CD4-positive, alpha-beta T cell treated with Interleukin-2 at 100 ng/mL for 4 hours (primary cell): ENCODE results near the gene RBBP4.

Experiments
- DNase-seq: peaks from one replicate; pipeline ENCODE4 v3.0.0-alpha.2; 2020; ENCODE audit warnings: low spot score

The RBBP4 gene

GRCh38 chr1:32719681-32720275, 68.8 kb downstream of the RBBP4 start:
- no peak for DNase-seq

GRCh38 chr1:32724678-32725614, 73.9 kb downstream of the RBBP4 start:
- DNase-seq: peak; percentile 22

- no peak for DNase-seq
Measured at GRCh38 chr1:32725615-32725982, 74.6 kb downstream of the RBBP4 start.

- no peak for DNase-seq
Measured at GRCh38 chr1:32727876-32728275, 76.9 kb downstream of the RBBP4 start.

- DNase-seq: no peak
Measured at GRCh38 chr1:32728413-32729077, 77.5 kb downstream of the RBBP4 start.

- no peak for DNase-seq
Measured at GRCh38 chr1:32729254-32730046, 78.4 kb downstream of the RBBP4 start.

- no peak for DNase-seq
Measured at GRCh38 chr1:32733582-32734321, 82.7 kb downstream of the RBBP4 start.
